A673 (cell line): ENCODE data around the gene PDE8B.

Source experiments
- CTCF ChIP-seq: fragments of 300-800, 200-600 bp; sonication (generic); conservative IDR thresholded peaks from 2 replicates; pipeline ENCODE4 v1.5.1; 2017; ENCODE audit warnings: low read depth, mild to moderate bottlenecking, antibody characterized with exemption, low read length, moderate library complexity, mixed read lengths
- EZH2 ChIP-seq: fragments of 200-600 bp; sonication (generic); IDR thresholded peaks from 2 replicates; pipeline ENCODE4 v1.6.1; 2017; ENCODE audit warnings: borderline replicate concordance, low read depth, mild to moderate bottlenecking, mixed read lengths, antibody characterized with exemption, low read length; ENCODE audit not compliant: poor library complexity, severe bottlenecking

GRCh38 chr5:77262697-77263096, 52.2 kb downstream of the PDE8B start:
- TF ChIP-seq CTCF (no peak), EZH2 (no peak)
